ENCODE results near the gene GPD1.

The GPD1 gene

GRCh38 chr12:50103767-50104321, at the start of gene GPD1:
TSS of gene GPD1 (plus strand) at chr12:50104008. CDS start at chr12:50104051, 43 bp downstream.
- DNase-seq = peak; percentile 81

- DNase-seq = no peak
These were observed 47.8 kb upstream of the GPD1 start for GRCh38 chr12:50055831-50056638.

- DNase-seq = no peak
These were observed 47.2 kb upstream of the GPD1 start for GRCh38 chr12:50056639-50056976.

GRCh38 chr12:50057000-50057841, 46.6 kb upstream of the GPD1 start, which contains the start of gene ASIC1:
TSS of gene ASIC1 (plus strand) at chr12:50057596. CDS start at chr12:50058767, 1,171 bp downstream.
- no peak for DNase-seq

- no peak for DNase-seq
These were observed 45.7 kb upstream of the GPD1 start for GRCh38 chr12:50057896-50058670.

GRCh38 chr12:50058743-50059312, 45.0 kb upstream of the GPD1 start:
- DNase-seq = peak; percentile 60

GRCh38 chr12:50059440-50060119, 44.2 kb upstream of the GPD1 start:
- DNase-seq = no peak

GRCh38 chr12:50060120-50060468, 43.7 kb upstream of the GPD1 start:
- no peak for DNase-seq

- DNase-seq = no peak
These were observed 42.6 kb upstream of the GPD1 start for GRCh38 chr12:50061171-50061570.

- no peak for DNase-seq
These were observed 41.7 kb upstream of the GPD1 start for GRCh38 chr12:50061946-50062686.

- DNase-seq = no peak
These were observed 40.9 kb upstream of the GPD1 start for GRCh38 chr12:50062728-50063460.

- no peak for DNase-seq
These were observed 38.0 kb upstream of the GPD1 start for GRCh38 chr12:50065726-50066310.

GRCh38 chr12:50066402-50066801, 37.4 kb upstream of the GPD1 start:
- DNase-seq = no peak

GRCh38 chr12:50069069-50069468, 34.7 kb upstream of the GPD1 start:
- no peak for DNase-seq

GRCh38 chr12:50069539-50069938, 34.3 kb upstream of the GPD1 start:
- no peak for DNase-seq

GRCh38 chr12:50070314-50071060, 33.3 kb upstream of the GPD1 start:
- peak; percentile 54 for DNase-seq

GRCh38 chr12:50072198-50072907, 31.5 kb upstream of the GPD1 start:
- no peak for DNase-seq

- DNase-seq = no peak
These were observed 30.6 kb upstream of the GPD1 start for GRCh38 chr12:50073206-50073605.

GRCh38 chr12:50073712-50074111, 30.1 kb upstream of the GPD1 start:
- no peak for DNase-seq

All from DMS79 (cell line).